ENCODE data around the gene CHD6. TPM values are rescaled to one million over a fixed set of nuclear protein-coding genes. Genes with fewer than 3 reads are reported as not detected.

Gene CHD6
- total RNA-seq, 1 experiment from 2014 or later, result 26.6 TPM

GRCh38 chr20:41510847-41511450 is 107.2 kb downstream of the CHD6 start:
- no peak for ATAC-seq
- H4K20me1 ChIP-seq (ENCODE audit: insufficient read depth), result no peaks in the 10 kb centered on the region
- ChIA-PET CTCF (no interaction called here), RAD21 (ENCODE audit: low non-redundant PET in 1 of 2, low total read pairs in 2 of 2, uncharacterized antibody in 2 of 2, unreplicated experiment in 2 of 2) (no interaction called here), POLR2A (no interaction called here)
- no peak overlapping the region for H3K4me3 ChIP-seq (replicated peaks in 1 of 2; ENCODE audit: low read depth in 1 of 2, low read length in 2 of 2)
- H3K9me3 ChIP-seq (ENCODE audit: control insufficient read depth in 1 of 2, insufficient read depth in 1 of 2, low read depth in 1 of 2, low read length in 2 of 2), result no peaks in the 10 kb centered on the region; a peak in 1 of 4 replicates
- no peaks in the 10 kb centered on the region for H3K4me1 ChIP-seq (ENCODE audit: control insufficient read depth in 1 of 2, insufficient read depth in 2 of 2, low read length in 2 of 2)
- TF ChIP-seq JUND (IDR thresholded peaks at IDR 0.05), result no peak
- no peak for TF ChIP-seq SRF (IDR thresholded peaks at IDR 0.05; ENCODE audit: low read depth)
- no peak for TF ChIP-seq MAX (IDR thresholded peaks at IDR 0.05)
- TF ChIP-seq CTCF (IDR thresholded peaks at IDR 0.05 in 2 of 3, conservative IDR thresholded peaks at IDR 0.05 in 1 of 3; ENCODE audit: borderline replicate concordance in 1 of 3, insufficient read depth in 1 of 3, low read depth in 2 of 3, low read length in 2 of 3), result no peak
- no peak for TF ChIP-seq EZH2 (IDR thresholded peaks at IDR 0.05)
- no peak for TF ChIP-seq CBX3 (IDR thresholded peaks at IDR 0.05; ENCODE audit: low read depth)
- no peak for TF ChIP-seq RAD21 (IDR thresholded peaks at IDR 0.05; ENCODE audit: low read depth)
- TF ChIP-seq POLR2A (IDR thresholded peaks at IDR 0.05; ENCODE audit: borderline replicate concordance, extremely low read depth, insufficient read depth, insufficient read length), result no peak
- TF ChIP-seq SIN3A (IDR thresholded peaks at IDR 0.05; ENCODE audit: low read depth), result no peak
- no peak for TF ChIP-seq FOSL1 (IDR thresholded peaks at IDR 0.05; ENCODE audit: low read depth)
- TF ChIP-seq CEBPB (IDR thresholded peaks at IDR 0.05; ENCODE audit: low read depth), result no peak
- no peak for TF ChIP-seq TCF7L2 (IDR thresholded peaks at IDR 0.05; ENCODE audit: borderline replicate concordance, extremely low read depth, insufficient read depth, insufficient read length)
- no peak for TF ChIP-seq ZBTB33 (IDR thresholded peaks at IDR 0.05; ENCODE audit: extremely low read depth, insufficient replicate concordance, low read length)
- no peak for TF ChIP-seq ATF3 (IDR thresholded peaks at IDR 0.05)
- no peak for TF ChIP-seq YY1 (IDR thresholded peaks at IDR 0.05; ENCODE audit: extremely low read depth, insufficient replicate concordance, low read depth, low read length)
- TF ChIP-seq SP1 (IDR thresholded peaks at IDR 0.05; ENCODE audit: low read depth), result no peak
- TF ChIP-seq ZFX (IDR thresholded peaks at IDR 0.05), result no peak
- TF ChIP-seq EGR1 (IDR thresholded peaks at IDR 0.05; ENCODE audit: low read depth), result no peak
- no peak for TF ChIP-seq ELF1 (IDR thresholded peaks at IDR 0.05; ENCODE audit: borderline replicate concordance, low read depth)
- no peaks in the 10 kb centered on the region for H3K79me2 ChIP-seq (ENCODE audit: insufficient read depth, low read length)
- H3K9ac ChIP-seq (ENCODE audit: low read length), result no peak overlapping the region
- no peak overlapping the region for H3K27ac ChIP-seq (ENCODE audit: low read depth, low read length)
- no peak overlapping the region for H2AFZ ChIP-seq (ENCODE audit: low read depth, low read length, poor library complexity, severe bottlenecking)
- H3K9me2 ChIP-seq (ENCODE audit: insufficient read depth), result no peaks in the 10 kb centered on the region
- peaks cover 0 to 3% of the 10 kb centered on the region in 2 experiments; a peak in 2 of 4 replicates for H3K36me3 ChIP-seq (ENCODE audit: control insufficient read depth in 1 of 2, insufficient read depth in 2 of 2, low read length in 2 of 2)
- no peak for DNase-seq (ENCODE audit: low read depth, low spot score)
- no TSS peak for BruUV-seq (replicated peaks)
- H3K4me2 ChIP-seq (ENCODE audit: low read length), result no peak overlapping the region
- no peaks in the 10 kb centered on the region for H3K27me3 ChIP-seq (ENCODE audit: insufficient read depth, low read length)
- intact Hi-C loops (cut with micrococcal nuclease), result no loop called here

Measured in HCT116 (cell line).